Measurements from ENCODE around the gene KRT14. TPM values are rescaled to one million over a fixed set of nuclear protein-coding genes. Genes with fewer than 3 reads are reported as not detected.

KRT14 gene
- total and polyA plus RNA-seq, 2 of the 4 experiments (the other 2 are of a cell fraction): not detected

DNA sequence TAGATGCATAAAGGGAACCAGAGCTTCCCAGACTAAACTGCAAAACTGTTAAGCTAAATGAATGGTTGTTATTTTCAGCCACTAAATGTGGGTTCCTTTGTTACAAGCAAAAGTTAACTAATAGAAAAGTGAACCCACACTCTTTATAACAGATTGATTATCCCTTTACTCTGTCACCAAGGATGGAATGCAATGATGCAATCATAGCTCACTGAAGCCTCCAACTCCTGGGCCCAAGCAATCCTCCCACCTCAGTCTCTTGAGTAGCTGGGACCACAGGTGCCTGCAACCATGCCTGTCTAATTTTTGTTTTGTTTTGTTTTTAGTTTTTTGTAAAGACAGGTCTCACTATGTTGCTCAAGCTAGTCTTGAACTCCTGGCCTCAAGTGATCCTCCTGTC, 21.4 kb downstream of the KRT14 start:
- in situ Hi-C loops (cut with MboI; ENCODE audit: low sequenced_read_pairs): no loop called here
- Histone ChIP-seq H3K9me1 (ENCODE audit: insufficient read depth, low read length) (no peaks in the 10 kb centered on the region; the same call in 1 of the 2 replicates), H4K20me1 (ENCODE audit: insufficient read depth, low read length) (no peaks in the 10 kb centered on the region), H3K27ac (ENCODE audit: insufficient read depth, low read length) (no peak overlapping the region), H4K5ac (ENCODE audit: low read depth, low read length) (no peak overlapping the region), H2BK120ac (ENCODE audit: low read depth, low read length) (no peak overlapping the region), H3K23ac (ENCODE audit: low read depth, low read length) (no peak overlapping the region), H3K9me3 (ENCODE audit: control insufficient read depth, insufficient read depth, low read length) (0 out of 2 replicates have a peak, but pooled peaks cover 1% of the 10 kb centered on the region), H3K79me1 (ENCODE audit: low read depth in 1 of 2, low read length in 2 of 2) (no peaks in the 10 kb centered on the region), H3K56ac (ENCODE audit: extremely low read depth, insufficient read depth, low read length) (no peak overlapping the region), H3K14ac (replicated peaks; ENCODE audit: low read depth, low read length) (no peak overlapping the region), H3K4me3 (ENCODE audit: insufficient read depth, low read depth, low read length) (no peak overlapping the region), H3K4me2 (ENCODE audit: low read depth, low read length) (no peak overlapping the region), H2BK20ac (ENCODE audit: low read depth, low read length) (no peak overlapping the region), H2AK9ac (replicated peaks; ENCODE audit: low read depth, low read length, poor library complexity) (no peak overlapping the region), H4K91ac (ENCODE audit: insufficient read depth, low read depth, low read length) (no peak overlapping the region), H2BK15ac (ENCODE audit: low read depth, low read length) (no peak overlapping the region), H3K9ac (ENCODE audit: low read depth, low read length) (no peak overlapping the region), H3K4me1 (ENCODE audit: control insufficient read depth, insufficient read depth, low read length) (no peaks in the 10 kb centered on the region), H2BK5ac (ENCODE audit: low read depth, low read length, poor library complexity, severe bottlenecking) (no peak overlapping the region), H2AK5ac (ENCODE audit: low read depth, low read length) (no peak overlapping the region), H2AFZ (replicated peaks; ENCODE audit: low read length, poor library complexity) (no peak overlapping the region), H3K36me3 (ENCODE audit: control insufficient read depth, insufficient read depth, low read length) (no peaks in the 10 kb centered on the region), H3K4ac (ENCODE audit: low read depth, low read length) (no peak overlapping the region), H3K27me3 (ENCODE audit: control insufficient read depth, insufficient read depth, low read length) (peaks cover 81% of the 10 kb centered on the region), H3K18ac (ENCODE audit: low read depth, low read length) (no peak overlapping the region), H4K8ac (ENCODE audit: low read depth in 2 of 2, low read length in 2 of 2) (no peak overlapping the region)
- ChIA-PET POLR2A (ENCODE audit: unreplicated experiment) (no interaction called here), CTCF (interaction anchor here (0.6 to 1.2 kb wide), 3 partner anchors 98 to 631 kb away, joined by 3 to 4 read pairs (median 3); no protein-coding TSS in a partner anchor)
- ATAC-seq (ENCODE audit: low read depth) (no peak), DNase-seq (no peak)
- dilution Hi-C loops (cut with HindIII; ENCODE audit: low sequenced_read_pairs, unreplicated experiment): no loop called here
- intact Hi-C loops (cut with micrococcal nuclease): no loop called here
- no TSS peak for BruUV-seq (replicated peaks)
- TF ChIP-seq RFX5 (IDR thresholded peaks at IDR 0.05; ENCODE audit: low read depth, low read length) (no peak), CEBPB (IDR thresholded peaks at IDR 0.05; ENCODE audit: low read depth, low read length) (0 out of 2 replicates have a peak, but pooled peaks have one; percentile 18), BHLHE40 (IDR thresholded peaks at IDR 0.05; ENCODE audit: low read depth, low read length) (no peak), CHD1 (IDR thresholded peaks at IDR 0.05; ENCODE audit: low read depth, low read length) (no peak), MAFK (IDR thresholded peaks at IDR 0.05; ENCODE audit: low read depth, low read length) (no peak), MAZ (IDR thresholded peaks at IDR 0.05; ENCODE audit: borderline replicate concordance, low read depth, low read length) (no peak), RCOR1 (IDR thresholded peaks at IDR 0.05; ENCODE audit: insufficient replicate concordance, low read length) (no peak), MXI1 (IDR thresholded peaks at IDR 0.05; ENCODE audit: borderline replicate concordance, low read depth, low read length) (no peak)
- TF ChIP-seq, protein P1, sequence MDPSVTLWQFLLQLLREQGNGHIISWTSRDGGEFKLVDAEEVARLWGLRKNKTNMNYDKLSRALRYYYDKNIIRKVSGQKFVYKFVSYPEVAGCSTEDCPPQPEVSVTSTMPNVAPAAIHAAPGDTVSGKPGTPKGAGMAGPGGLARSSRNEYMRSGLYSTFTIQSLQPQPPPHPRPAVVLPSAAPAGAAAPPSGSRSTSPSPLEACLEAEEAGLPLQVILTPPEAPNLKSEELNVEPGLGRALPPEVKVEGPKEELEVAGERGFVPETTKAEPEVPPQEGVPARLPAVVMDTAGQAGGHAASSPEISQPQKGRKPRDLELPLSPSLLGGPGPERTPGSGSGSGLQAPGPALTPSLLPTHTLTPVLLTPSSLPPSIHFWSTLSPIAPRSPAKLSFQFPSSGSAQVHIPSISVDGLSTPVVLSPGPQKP (IDR thresholded peaks at IDR 0.05; ENCODE audit: borderline replicate concordance, low read depth, low read length): no peak

Data from IMR-90 (cell line).